WTC11 (cell line): ENCODE data around the gene NOTUM. TPM values are rescaled to one million over a fixed set of nuclear protein-coding genes. Genes with fewer than 3 reads are reported as not detected.

Experiments
- ATAC-seq: fragments of 200-7000 bp; cut with Tn5 transposase; 2 replicates; pipeline ENCODE4 v1.10.0; 2021; ENCODE audit warnings: mild to moderate bottlenecking, moderate library complexity
- CTCF ChIA-PET: fragments of 300-600 bp; sonication (Branson Sonifier 250); formaldehyde crosslinking; loops from one replicate; lab custom pipeline; 2021; ENCODE audit warnings: antibody characterized with exemption; lab: Charles Lee
- POLR2A ChIA-PET: fragments of 350-600 bp; sonication (Branson Sonifier 250); formaldehyde crosslinking; loops from one replicate; lab custom pipeline; 2021; ENCODE audit warnings: antibody characterized with exemption; lab: Charles Lee
- DNase-seq: peaks from one replicate; pipeline ENCODE4 v3.0.0; 2021; ENCODE audit warnings: low spot score
- H3K27ac Mint-ChIP-seq: 2 replicates; pipeline ENCODE4 v1.8.0; 2021; ENCODE audit warnings: mixed read lengths
- H3K27me3 Mint-ChIP-seq: 2 replicates; pipeline ENCODE4 v1.8.0; 2021; ENCODE audit warnings: low read depth, mild to moderate bottlenecking, moderate library complexity, mixed read lengths
- H3K36me3 Mint-ChIP-seq: 2 replicates; pipeline ENCODE4 v1.8.0; 2021; ENCODE audit warnings: mixed read lengths
- H3K4me1 Mint-ChIP-seq: 2 replicates; pipeline ENCODE4 v1.8.0; 2022; ENCODE audit warnings: mixed read lengths
- H3K4me3 Mint-ChIP-seq: 2 replicates; pipeline ENCODE4 v1.8.0; 2021; ENCODE audit warnings: mild to moderate bottlenecking, moderate library complexity, mixed read lengths
- H3K9me3 Mint-ChIP-seq: 2 replicates; pipeline ENCODE4 v1.8.0; 2021; ENCODE audit warnings: mixed read lengths
- CREB1 ChIP-seq: sonication (generic); formaldehyde crosslinking; IDR thresholded peaks from 2 replicates; pipeline ENCODE4 v1.8.0; 2023; ENCODE audit warnings: mild to moderate bottlenecking, missing genetic modification reagents
- E2F1 ChIP-seq: sonication (generic); formaldehyde crosslinking; IDR thresholded peaks from 2 replicates; pipeline ENCODE4 v1.8.0; 2022; ENCODE audit warnings: mild to moderate bottlenecking, missing genetic modification reagents
- E2F4 ChIP-seq: sonication (generic); formaldehyde crosslinking; IDR thresholded peaks from 2 replicates; pipeline ENCODE4 v1.8.1; 2022; ENCODE audit warnings: low read depth, mild to moderate bottlenecking, moderate library complexity, missing genetic modification reagents, borderline replicate concordance
- JUN ChIP-seq: sonication (generic); formaldehyde crosslinking; IDR thresholded peaks from 2 replicates; pipeline ENCODE4 v1.8.0; 2023; ENCODE audit warnings: mild to moderate bottlenecking, missing genetic modification reagents
- KAT7 ChIP-seq: sonication (generic); formaldehyde crosslinking; IDR thresholded peaks from 2 replicates; pipeline ENCODE4 v1.8.1; 2023; ENCODE audit warnings: missing genetic modification reagents, mild to moderate bottlenecking, borderline replicate concordance
- NFYB ChIP-seq: sonication (generic); formaldehyde crosslinking; conservative IDR thresholded peaks from 2 replicates; pipeline ENCODE4 v1.8.0; 2022; ENCODE audit warnings: low read depth, missing genetic modification reagents
- NR2C2 ChIP-seq: sonication (generic); formaldehyde crosslinking; IDR thresholded peaks from 2 replicates; pipeline ENCODE4 v1.8.0; 2022; ENCODE audit warnings: mild to moderate bottlenecking, missing genetic modification reagents
- RORB ChIP-seq: fragments of 250-450 bp; sonication (Bioruptor Pico); IDR thresholded peaks from 2 replicates; pipeline ENCODE4 v1.9.0; 2021; ENCODE audit warnings: mild to moderate bottlenecking
- ZNF263 ChIP-seq: sonication (generic); formaldehyde crosslinking; IDR thresholded peaks from 2 replicates; pipeline ENCODE4 v1.8.1; 2022; ENCODE audit warnings: low read depth, mild to moderate bottlenecking, moderate library complexity, missing genetic modification reagents
- ZNF317 ChIP-seq: sonication (generic); formaldehyde crosslinking; IDR thresholded peaks from 2 replicates; pipeline ENCODE4 v1.8.1; 2023; ENCODE audit warnings: low read depth, mild to moderate bottlenecking, moderate library complexity, missing genetic modification reagents, borderline replicate concordance
- ZNF423 ChIP-seq: fragments of 250-450 bp; sonication (Bioruptor Pico); IDR thresholded peaks from 2 replicates; pipeline ENCODE4 v2.1.2; 2022; ENCODE audit warnings: mild to moderate bottlenecking, moderate library complexity
- total RNA-seq: library from RNA; stranded (reverse); gene quantifications from 3 replicates; pipeline ENCODE4 v1.2.3, GENCODE V29; 2021
- TF ChIP-seq, protein P1 (sequence below): sonication (generic); formaldehyde crosslinking; IDR thresholded peaks from 2 replicates; pipeline ENCODE4 v1.8.1; 2022; ENCODE audit warnings: missing genetic modification reagents, borderline replicate concordance
- TF ChIP-seq, protein P2 (sequence below): sonication (generic); formaldehyde crosslinking; IDR thresholded peaks from 2 replicates; pipeline ENCODE4 v1.8.1; 2022; ENCODE audit warnings: mild to moderate bottlenecking, moderate library complexity, missing genetic modification reagents
- TF ChIP-seq, protein P3 (sequence below): fragments of 250-450 bp; sonication (Bioruptor Pico); IDR thresholded peaks from 2 replicates; pipeline ENCODE4 v1.8.0; 2021; ENCODE audit warnings: mild to moderate bottlenecking
- TF ChIP-seq, protein P4 (sequence below): sonication (generic); formaldehyde crosslinking; IDR thresholded peaks from 2 replicates; pipeline ENCODE4 v1.8.1; 2023; ENCODE audit warnings: mild to moderate bottlenecking, missing genetic modification reagents

The NOTUM gene
- total RNA-seq, 1 experiment from 2014 or later, result 1.7 TPM

DNA sequence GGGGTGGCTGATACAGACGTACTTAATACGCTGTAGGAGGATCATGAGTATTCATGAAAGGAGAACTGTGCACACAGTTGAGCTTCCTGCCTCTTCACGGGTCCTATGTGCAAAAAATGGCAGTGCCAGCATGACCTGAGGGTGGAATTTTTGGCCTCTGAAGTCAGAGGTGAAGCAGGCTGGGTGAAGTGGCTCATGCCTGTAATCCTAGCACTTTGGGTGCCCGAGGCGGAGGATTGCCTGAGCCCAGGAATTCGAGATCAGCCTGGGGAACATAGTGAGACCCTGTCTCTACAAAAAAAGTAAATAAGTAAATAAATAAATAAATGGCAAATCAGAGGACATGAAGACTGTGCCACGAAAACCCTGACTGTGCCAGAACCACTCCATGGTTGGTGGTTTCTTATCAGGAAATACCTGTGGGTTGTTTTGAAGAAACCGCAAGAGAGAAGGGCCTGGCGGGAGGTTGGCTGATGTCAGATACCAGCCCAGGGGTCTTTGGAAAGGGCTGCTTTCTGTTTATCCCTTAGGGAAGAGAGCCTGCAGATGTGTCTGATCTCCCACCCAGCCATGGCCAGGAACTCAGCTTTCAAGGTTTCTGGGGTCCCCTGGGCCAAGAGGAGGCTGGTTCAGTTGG lies 19.8 kb upstream of the NOTUM start (continued):
- TF ChIP-seq, protein P1, sequence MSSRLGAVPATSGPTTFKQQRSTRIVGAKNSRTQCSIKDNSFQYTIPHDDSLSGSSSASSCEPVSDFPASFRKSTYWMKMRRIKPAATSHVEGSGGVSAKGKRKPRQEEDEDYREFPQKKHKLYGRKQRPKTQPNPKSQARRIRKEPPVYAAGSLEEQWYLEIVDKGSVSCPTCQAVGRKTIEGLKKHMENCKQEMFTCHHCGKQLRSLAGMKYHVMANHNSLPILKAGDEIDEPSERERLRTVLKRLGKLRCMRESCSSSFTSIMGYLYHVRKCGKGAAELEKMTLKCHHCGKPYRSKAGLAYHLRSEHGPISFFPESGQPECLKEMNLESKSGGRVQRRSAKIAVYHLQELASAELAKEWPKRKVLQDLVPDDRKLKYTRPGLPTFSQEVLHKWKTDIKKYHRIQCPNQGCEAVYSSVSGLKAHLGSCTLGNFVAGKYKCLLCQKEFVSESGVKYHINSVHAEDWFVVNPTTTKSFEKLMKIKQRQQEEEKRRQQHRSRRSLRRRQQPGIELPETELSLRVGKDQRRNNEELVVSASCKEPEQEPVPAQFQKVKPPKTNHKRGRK (CRISPR knock-in tag), result no peak
- no peak for TF ChIP-seq E2F4
- TF ChIP-seq, protein P2, sequence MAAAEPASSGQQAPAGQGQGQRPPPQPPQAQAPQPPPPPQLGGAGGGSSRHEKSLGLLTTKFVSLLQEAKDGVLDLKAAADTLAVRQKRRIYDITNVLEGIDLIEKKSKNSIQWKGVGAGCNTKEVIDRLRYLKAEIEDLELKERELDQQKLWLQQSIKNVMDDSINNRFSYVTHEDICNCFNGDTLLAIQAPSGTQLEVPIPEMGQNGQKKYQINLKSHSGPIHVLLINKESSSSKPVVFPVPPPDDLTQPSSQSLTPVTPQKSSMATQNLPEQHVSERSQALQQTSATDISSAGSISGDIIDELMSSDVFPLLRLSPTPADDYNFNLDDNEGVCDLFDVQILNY (CRISPR knock-in tag), result no peak
- TF ChIP-seq, protein P3, sequence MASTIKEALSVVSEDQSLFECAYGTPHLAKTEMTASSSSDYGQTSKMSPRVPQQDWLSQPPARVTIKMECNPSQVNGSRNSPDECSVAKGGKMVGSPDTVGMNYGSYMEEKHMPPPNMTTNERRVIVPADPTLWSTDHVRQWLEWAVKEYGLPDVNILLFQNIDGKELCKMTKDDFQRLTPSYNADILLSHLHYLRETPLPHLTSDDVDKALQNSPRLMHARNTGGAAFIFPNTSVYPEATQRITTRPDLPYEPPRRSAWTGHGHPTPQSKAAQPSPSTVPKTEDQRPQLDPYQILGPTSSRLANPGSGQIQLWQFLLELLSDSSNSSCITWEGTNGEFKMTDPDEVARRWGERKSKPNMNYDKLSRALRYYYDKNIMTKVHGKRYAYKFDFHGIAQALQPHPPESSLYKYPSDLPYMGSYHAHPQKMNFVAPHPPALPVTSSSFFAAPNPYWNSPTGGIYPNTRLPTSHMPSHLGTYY, result no peak
- no peak for TF ChIP-seq ZNF317 (CRISPR knock-in tag)
- TF ChIP-seq, protein P4, sequence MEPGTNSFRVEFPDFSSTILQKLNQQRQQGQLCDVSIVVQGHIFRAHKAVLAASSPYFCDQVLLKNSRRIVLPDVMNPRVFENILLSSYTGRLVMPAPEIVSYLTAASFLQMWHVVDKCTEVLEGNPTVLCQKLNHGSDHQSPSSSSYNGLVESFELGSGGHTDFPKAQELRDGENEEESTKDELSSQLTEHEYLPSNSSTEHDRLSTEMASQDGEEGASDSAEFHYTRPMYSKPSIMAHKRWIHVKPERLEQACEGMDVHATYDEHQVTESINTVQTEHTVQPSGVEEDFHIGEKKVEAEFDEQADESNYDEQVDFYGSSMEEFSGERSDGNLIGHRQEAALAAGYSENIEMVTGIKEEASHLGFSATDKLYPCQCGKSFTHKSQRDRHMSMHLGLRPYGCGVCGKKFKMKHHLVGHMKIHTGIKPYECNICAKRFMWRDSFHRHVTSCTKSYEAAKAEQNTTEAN (CRISPR knock-in tag), result no peak
- no peak for TF ChIP-seq NFYB (CRISPR knock-in tag)

- Mint-ChIP-seq H3K4me1 (peaks cover 6% of the 10 kb centered on the region; the same call in 1 of the 2 replicates), H3K4me3 (peak overlapping the region; percentile 25; the same call in 1 of the 2 replicates), H3K27me3 (peaks cover 18% of the 10 kb centered on the region), H3K9me3 (peaks cover under 1% of the 10 kb centered on the region; the same call in 1 of the 2 replicates), H3K36me3 (peaks cover 17% of the 10 kb centered on the region), H3K27ac (peak overlapping the region; percentile 65; the same call in 1 of the 2 replicates)
- ChIA-PET CTCF (interaction anchor here (1.8 kb wide), 1 partner anchor 40 kb away, joined by 5 read pairs; no protein-coding TSS in a partner anchor), POLR2A (no interaction called here)
- no peak for TF ChIP-seq RORB (CRISPR knock-in tag)
- TF ChIP-seq, protein P1 (CRISPR knock-in tag), result no peak
- no peak for TF ChIP-seq ZNF263
- TF ChIP-seq CREB1, result no peak
- no peak for TF ChIP-seq E2F1 (CRISPR knock-in tag)
- no peak for TF ChIP-seq ZNF423 (CRISPR knock-in tag)
- no peak for TF ChIP-seq E2F4
- no peak for TF ChIP-seq NR2C2 (CRISPR knock-in tag)
- no peak for TF ChIP-seq JUN (CRISPR knock-in tag)
- no peak for TF ChIP-seq KAT7 (CRISPR knock-in tag)
- DNase-seq (no peak), ATAC-seq (no peak)
Observed at GRCh38 chr17:81980122-81980521, 19.1 kb upstream of the NOTUM start.
